Psoas muscle (tissue), 8 donors: ENCODE data around the gene SLC2A9. TPM values are rescaled to one million over a fixed set of nuclear protein-coding genes. Genes with fewer than 3 reads are reported as not detected.
A peak's percentile ranks its signal among the peaks of the same experiment; 100 is the strongest.

Experiments used
- ATAC-seq, 4 donors: fragments of 200-7000 bp; cut with Tn5 transposase; one replicate each; pipeline ENCODE4 v1.9.1; 2020; ENCODE audit warnings: moderate library complexity in 3 of 4, mild to moderate bottlenecking in 2 of 4
- DNase-seq, 2 donors: peaks; one replicate each; pipeline ENCODE4 v3.0.0-alpha.2; 2020
- H3K27ac ChIP-seq: fragments of 200-600 bp; one replicate; pipeline ENCODE4 v1.8.0; 2022
- H3K27me3 ChIP-seq, 3 donors: fragments of 200-600 bp in 1 of 3; one replicate each; pipeline versions ENCODE4 v1.6.1 to v1.8.0; 2013 to 2022; ENCODE audit warnings: low read length in 2 of 3, mild to moderate bottlenecking in 2 of 3, moderate library complexity in 1 of 3; ENCODE audit not compliant: insufficient read depth in 3 of 3
- H3K36me3 ChIP-seq, 2 donors: fragments of 200-600 bp in 1 of 2; one replicate each; pipeline versions ENCODE4 v1.6.1 to v1.8.0; 2013 to 2022; ENCODE audit warnings: low read depth in 1 of 2, mild to moderate bottlenecking in 1 of 2, moderate library complexity in 1 of 2; ENCODE audit not compliant: insufficient read depth in 1 of 2
- H3K4me1 ChIP-seq: fragments of 200-600 bp; one replicate; pipeline ENCODE4 v1.8.0; 2022
- H3K4me3 ChIP-seq: fragments of 200-600 bp; one replicate; pipeline ENCODE4 v1.8.0; 2022; ENCODE audit warnings: mild to moderate bottlenecking
- H3K9me3 ChIP-seq: fragments of 200-600 bp; one replicate; pipeline ENCODE4 v1.8.0; 2022
- CTCF ChIP-seq: fragments of 200-600 bp; IDR thresholded peaks from one replicate; pipeline ENCODE4 v1.8.0; 2022; ENCODE audit warnings: antibody characterized with exemption
- WGBS, 3 donors: extraction: QIAGEN DNeasy Blood & Tissue Kit; methylation state at CpG; one replicate each; pipeline versions ENCODE4 v1.1.6 to v1.1.7; 2013; 5-methylcytosine and 5-hydroxymethylcytosine counted together
- intact Hi-C, 2 donors: fragments of 100-400 bp; cut with DNase I; formaldehyde crosslinking; loops; one replicate each; pipeline versions ENCODE4 v1.11.0 to v1.14.2; 2022
- polyA plus RNA-seq, 3 donors: library from polyadenylated mRNA; stranded (reverse); fragments of 200-250 nt; gene quantifications; one replicate each; pipeline ENCODE4 v1.2.3, GENCODE V29; 2013
- total RNA-seq, 4 donors: library from RNA; stranded (reverse); fragmentation: NEBNext Ultra II Directional in 2 of 4; extraction: Animal tissue kit (Norgen Biotek cat#: 25700) in 2 of 4; gene quantifications; one replicate each; pipeline versions ENCODE4 v1.2.1 to v1.2.4, GENCODE V29; 2021 to 2023
- donor health status: healthy with polysubstance abuse.
- donor health status: DM: no; HTN: no; CAD: no; lungs with moderate emphysema.
- donor health status: Bipolar disorder and iron deficiency.
- donor health status: healthy.
- donor health status: DM: yes; HTN: yes; CAD: no.
- donor health status: DM: no; HTN: no; CAD: no.
- donor health status: DM: no; HTN: no; CAD: no.
- donor health status: DM: yes; HTN: yes; CAD: no.

SLC2A9 gene
- total and polyA plus RNA-seq, 7 donors, result 0.37 to 2.7 (median 1.3) TPM

GRCh38 chr4:10023806-10024205 is 2.5 kb upstream of the SLC2A9 start:
- Histone ChIP-seq H3K9me3 (no peaks in the 10 kb centered on the region), H3K27ac (no peak overlapping the region), H3K4me3 (no peak overlapping the region), H3K27me3 (no peaks in the 10 kb centered on the region), H3K4me1 (peaks cover 27% of the 10 kb centered on the region), H3K36me3 (no peaks in the 10 kb centered on the region)
- no peak for DNase-seq
- no peak for ATAC-seq
- WGBS, 3 donors, result 71 to 84% (median 77%) methylated on average over 7 of the region's 7 CpGs
- intact Hi-C loops, result no loop called here
- TF ChIP-seq CTCF, result no peak

GRCh38 chr4:10023050-10023419 is 1.7 kb upstream of the SLC2A9 start:
- no peak for TF ChIP-seq CTCF
- no peaks in the 10 kb centered on the region for H3K27me3 ChIP-seq
- WGBS, 3 donors, result 93 to 97% (median 95%) methylated on average over 5 of the region's 5 CpGs
- no peaks in the 10 kb centered on the region for H3K36me3 ChIP-seq
- H3K4me3 ChIP-seq, result no peak overlapping the region
- no peaks in the 10 kb centered on the region for H3K9me3 ChIP-seq
- ATAC-seq (no peak), DNase-seq (no peak)
- H3K4me1 ChIP-seq, result peaks cover 24% of the 10 kb centered on the region
- intact Hi-C loops, result no loop called here
- H3K27ac ChIP-seq, result no peak overlapping the region

GRCh38 chr4:10022346-10023049 is 1.2 kb upstream of the SLC2A9 start:
- H3K9me3 ChIP-seq, result no peaks in the 10 kb centered on the region
- no peak overlapping the region for H3K4me3 ChIP-seq
- no peaks in the 10 kb centered on the region for H3K36me3 ChIP-seq
- no peak for TF ChIP-seq CTCF
- H3K27me3 ChIP-seq, result no peaks in the 10 kb centered on the region
- intact Hi-C loops, result no loop called here
- H3K27ac ChIP-seq, result peak overlapping the region; percentile 36
- H3K4me1 ChIP-seq, result peaks cover 24% of the 10 kb centered on the region
- ATAC-seq, result peak in 2 of 4 donors; percentile 16 to 19
- DNase-seq, result no peak
- WGBS, 3 donors, result 64 to 80% (median 72%) methylated on average over 14 of the region's 14 CpGs

GRCh38 chr4:10021653-10022023 is 341 bp upstream of the SLC2A9 start:
- ATAC-seq (no peak), DNase-seq (no peak)
- peaks cover 24% of the 10 kb centered on the region for H3K4me1 ChIP-seq
- no peaks in the 10 kb centered on the region for H3K9me3 ChIP-seq
- intact Hi-C loops, result no loop called here
- peak overlapping the region; percentile 68 for H3K27ac ChIP-seq
- no peak for TF ChIP-seq CTCF
- peak overlapping the region; percentile 4 for H3K4me3 ChIP-seq
- no peaks in the 10 kb centered on the region for H3K36me3 ChIP-seq
- no peaks in the 10 kb centered on the region for H3K27me3 ChIP-seq
- 71 to 91% (median 81%) methylated on average over 5 of the region's 5 CpGs for WGBS, 3 donors

- H3K4me1 ChIP-seq, result peaks cover 24% of the 10 kb centered on the region
- no peaks in the 10 kb centered on the region for H3K36me3 ChIP-seq
- intact Hi-C loops, result no loop called here
- 64 to 84% (median 67%) methylated on average over 6 of the region's 6 CpGs for WGBS, 3 donors
- ATAC-seq (no peak), DNase-seq (no peak)
- no peak overlapping the region for H3K27ac ChIP-seq
- TF ChIP-seq CTCF, result no peak
- H3K9me3 ChIP-seq, result no peaks in the 10 kb centered on the region
- H3K27me3 ChIP-seq, result no peaks in the 10 kb centered on the region
- H3K4me3 ChIP-seq, result no peak overlapping the region
Observed at GRCh38 chr4:10020106-10020505, 1.2 kb downstream of the SLC2A9 start.
